GM19023 (cell line): ENCODE measurements around the gene ORC3.

Experiments
- ATAC-seq: cut with Tn5 transposase; IDR thresholded peaks from one replicate; pipeline ENCODE4 v1.9.1; 2021; ENCODE audit warnings: mild to moderate bottlenecking, moderate library complexity; ENCODE audit not compliant: unreplicated experiment

Gene ORC3

DNA sequence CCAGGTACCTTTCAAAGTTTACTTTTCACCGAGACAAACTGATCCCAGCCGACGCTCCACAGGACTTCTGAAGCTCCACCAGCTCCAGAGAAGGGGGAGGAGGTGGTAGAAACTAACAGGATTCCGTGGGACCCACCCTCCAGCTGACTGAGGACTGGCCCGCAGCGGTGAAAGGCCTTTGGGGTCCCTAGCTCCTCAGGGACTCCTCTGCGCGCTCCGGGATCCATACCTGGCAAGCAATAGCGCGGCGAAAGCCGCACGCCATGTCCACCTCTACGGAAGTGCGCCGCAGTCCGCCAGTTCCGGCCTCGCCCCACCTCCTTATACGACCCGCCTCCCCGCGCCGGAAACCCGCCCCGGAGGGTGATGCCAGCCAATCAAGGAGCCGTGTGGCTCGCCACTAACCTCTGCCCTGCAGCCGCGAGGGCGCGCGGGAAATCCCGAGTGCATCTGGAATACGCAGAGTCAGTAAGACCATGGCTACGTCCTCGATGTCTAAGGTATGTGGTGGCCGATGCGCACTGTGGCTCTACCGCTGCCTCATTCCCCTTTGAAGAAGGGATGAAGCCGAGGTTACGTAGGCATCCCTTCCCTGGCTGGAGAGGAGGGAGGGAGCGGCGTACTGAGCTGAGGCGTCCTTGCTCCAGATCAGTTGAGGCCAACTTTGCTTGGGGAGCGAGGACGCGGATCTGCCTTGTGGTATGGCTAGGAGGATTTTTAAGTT is at the start of gene ORC3, which contains the start of gene RARS2:
Gene ORC3, plus strand, starts transcription at position 443 of the 724 bp plus-strand sequence. Its CDS starts 34 bp downstream, at position 477.
Gene RARS2, minus strand, starts transcription at position 295 of the 724 bp plus-strand sequence. Its CDS starts 30 bp downstream, at position 265.
- peak; percentile 100 for ATAC-seq

- no peak for ATAC-seq
Observed at GRCh38 chr6:87540539-87540938, 49.4 kb upstream of the ORC3 start.

GRCh38 chr6:87541041-87541440 is 48.9 kb upstream of the ORC3 start:
- no peak for ATAC-seq

- no peak for ATAC-seq
Observed at GRCh38 chr6:87541744-87542143, 48.2 kb upstream of the ORC3 start.

DNA sequence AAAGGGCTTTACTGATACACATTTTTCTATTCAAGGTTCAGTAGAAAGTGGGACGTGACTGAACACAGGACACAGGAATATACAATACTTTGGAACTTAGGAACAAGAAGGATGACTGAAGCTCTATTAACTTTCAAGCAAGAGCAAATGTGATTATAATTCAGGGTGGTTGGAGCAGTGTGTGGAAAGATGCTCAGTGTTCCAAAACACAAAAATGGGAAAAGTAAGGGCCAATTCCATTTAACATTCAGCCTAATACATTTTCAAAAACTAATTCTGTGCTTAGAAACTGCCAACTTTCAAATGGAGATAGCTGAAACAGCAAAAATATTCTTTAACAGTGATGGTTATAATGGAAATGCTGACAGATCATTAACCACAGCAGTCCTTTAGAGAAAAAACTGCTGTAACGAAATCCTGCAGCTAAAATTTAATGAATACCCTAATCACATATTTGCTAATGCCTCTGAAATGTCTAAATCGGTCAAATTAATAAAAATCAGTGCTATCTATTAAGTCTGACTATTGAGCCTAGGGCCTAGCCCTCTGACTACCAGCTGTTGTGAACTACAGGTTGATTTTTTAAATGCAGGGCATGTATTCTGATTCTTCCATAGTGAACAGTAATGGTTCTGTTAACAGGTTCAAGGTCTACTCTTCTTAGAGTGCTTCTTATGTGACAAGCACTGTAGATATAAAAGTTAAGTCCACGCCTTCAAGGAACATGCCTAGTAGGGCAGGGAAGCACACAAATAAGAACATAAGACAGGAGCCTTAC is 46.0 kb upstream of the ORC3 start:
- no peak for ATAC-seq

GRCh38 chr6:87544474-87544735 is 45.5 kb upstream of the ORC3 start:
- ATAC-seq, result no peak

GRCh38 chr6:87551799-87552198 is 38.1 kb upstream of the ORC3 start:
- no peak for ATAC-seq

DNA sequence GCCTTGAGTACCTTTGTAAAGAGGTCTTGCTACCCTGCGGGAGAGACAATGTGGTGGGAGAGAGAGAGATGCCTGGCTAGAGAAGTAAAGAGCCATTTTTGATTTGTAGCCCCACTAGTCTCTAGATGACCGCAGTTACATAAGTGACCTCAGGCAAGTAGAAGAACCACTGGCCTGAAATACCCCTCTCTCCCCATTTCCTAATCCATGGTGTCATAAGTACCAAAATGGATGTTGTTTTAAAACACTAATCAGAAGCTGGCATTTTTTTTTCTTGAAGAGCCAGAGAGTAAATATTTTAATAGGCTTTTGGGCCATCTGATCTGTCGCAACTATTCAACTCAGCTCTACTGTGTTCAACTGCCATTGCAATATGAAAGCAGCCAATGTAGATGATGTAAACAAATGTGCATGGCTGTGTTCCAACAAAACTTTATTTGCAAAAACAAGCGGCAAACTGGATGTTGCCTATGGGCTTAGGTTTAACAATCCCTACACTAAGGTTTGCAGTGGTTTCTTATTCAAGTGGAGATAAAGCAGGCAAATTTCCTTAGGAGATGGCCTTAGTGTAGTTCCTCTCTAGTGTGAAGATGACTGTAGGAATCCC is 36.7 kb upstream of the ORC3 start:
- no peak for ATAC-seq

DNA sequence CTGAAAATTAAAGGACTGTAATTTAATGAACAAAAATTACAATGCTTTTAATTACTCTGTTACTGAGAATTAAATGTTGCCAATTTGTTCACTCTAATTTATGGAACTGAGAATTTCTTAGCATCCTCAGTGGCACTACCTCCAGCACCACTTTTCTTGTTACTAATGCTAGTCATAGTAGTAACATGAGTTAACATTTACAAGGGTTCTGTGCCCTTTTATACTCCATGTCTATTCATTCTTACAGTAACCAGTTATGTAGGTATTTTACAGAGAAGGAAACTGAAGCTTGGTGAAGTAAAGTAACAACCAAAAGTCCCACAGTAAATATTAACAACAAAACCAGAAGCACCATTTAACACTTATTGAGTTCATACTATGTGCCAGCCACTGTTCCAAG is 34.4 kb upstream of the ORC3 start:
- no peak for ATAC-seq

DNA sequence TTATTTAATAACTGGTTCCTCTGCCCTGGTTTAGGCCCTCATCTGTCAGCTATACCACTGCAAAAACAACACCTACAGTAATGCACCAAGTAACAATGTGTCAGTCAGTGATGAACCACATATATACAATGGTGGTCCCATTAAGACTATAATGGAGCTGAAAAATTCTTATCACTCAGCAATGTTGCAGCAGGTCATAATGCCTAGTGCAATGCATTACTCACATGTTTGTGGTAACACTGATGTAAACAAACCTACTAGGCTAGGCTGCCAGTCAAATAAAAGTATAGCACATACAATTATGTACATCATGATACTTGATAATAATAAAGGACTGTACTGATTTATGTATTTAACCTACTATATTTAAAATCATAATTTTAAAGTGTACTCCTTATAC is 31.5 kb upstream of the ORC3 start:
- no peak for ATAC-seq

DNA sequence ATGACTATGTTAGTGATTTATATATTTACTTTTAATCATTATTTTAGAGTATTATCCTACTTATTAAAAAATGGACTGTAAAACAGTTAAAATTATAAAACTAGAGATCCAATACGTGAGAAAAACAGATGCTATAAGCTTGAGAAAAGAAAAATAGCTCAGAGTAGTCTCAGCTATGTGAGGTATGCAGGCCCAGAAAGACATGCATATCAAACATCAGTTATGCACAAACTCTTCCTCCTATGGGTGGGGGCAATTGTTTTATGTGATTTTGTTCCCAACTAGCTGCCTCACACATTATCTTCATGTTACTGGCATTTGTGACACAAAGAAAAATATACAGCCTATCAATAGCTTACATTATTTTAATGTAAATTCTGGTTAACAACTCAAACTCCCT is 28.9 kb upstream of the ORC3 start:
- no peak for ATAC-seq

GRCh38 chr6:87572021-87572420 is 17.9 kb upstream of the ORC3 start:
- ATAC-seq, result no peak

DNA sequence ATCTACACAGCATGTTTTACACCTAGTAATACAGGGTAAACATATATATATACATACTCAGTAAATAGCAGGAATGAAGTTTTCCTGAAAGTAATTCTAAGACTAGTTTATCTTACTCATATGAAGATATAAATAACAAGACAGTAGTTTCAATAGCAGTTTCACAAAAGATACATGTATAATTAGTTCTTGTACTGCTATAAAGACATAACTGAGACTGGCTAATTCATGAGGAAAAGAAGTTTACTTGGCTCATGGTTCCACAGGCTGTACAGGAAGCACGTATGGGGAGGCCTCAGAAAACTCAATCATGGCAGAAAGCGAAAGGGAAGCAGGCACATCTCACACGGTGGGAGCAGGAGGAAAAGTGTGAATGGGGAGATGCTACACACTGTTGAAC is 17.1 kb upstream of the ORC3 start:
- no peak for ATAC-seq

DNA sequence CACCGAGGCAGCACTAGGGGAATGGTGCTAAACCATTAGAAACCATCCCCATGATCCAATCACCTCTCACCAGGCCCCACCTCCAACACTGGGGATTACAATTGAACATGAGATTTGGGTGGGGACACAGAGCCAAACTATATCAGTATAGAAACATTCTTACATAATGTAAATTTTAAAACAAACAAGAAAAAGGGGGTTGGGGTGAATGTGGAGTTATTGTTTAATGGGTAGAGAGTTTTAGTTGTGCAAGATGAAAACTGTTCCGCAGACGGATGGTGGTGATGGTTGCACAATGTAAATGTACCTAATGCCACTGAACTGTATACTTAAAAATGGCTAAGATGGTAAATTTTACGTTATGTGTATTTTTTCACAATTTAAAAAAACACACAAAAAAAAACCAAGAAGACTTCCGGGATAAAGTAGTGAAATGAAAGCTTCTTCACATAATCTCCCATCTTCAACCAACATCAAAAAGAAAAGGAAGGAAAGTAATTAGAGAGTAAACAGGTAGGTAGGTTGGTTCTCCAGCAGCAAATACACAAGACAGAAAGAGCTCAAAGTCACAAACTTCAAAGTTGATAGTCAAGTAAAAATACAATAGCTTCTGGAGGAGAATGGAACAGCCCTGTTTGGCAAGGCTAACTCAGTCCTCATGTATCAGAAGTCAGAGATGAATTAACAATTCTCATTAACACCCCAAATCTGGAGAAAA is 16.5 kb upstream of the ORC3 start:
- no peak for ATAC-seq

- ATAC-seq, result no peak
Observed at GRCh38 chr6:87574237-87574804, 15.6 kb upstream of the ORC3 start.

DNA sequence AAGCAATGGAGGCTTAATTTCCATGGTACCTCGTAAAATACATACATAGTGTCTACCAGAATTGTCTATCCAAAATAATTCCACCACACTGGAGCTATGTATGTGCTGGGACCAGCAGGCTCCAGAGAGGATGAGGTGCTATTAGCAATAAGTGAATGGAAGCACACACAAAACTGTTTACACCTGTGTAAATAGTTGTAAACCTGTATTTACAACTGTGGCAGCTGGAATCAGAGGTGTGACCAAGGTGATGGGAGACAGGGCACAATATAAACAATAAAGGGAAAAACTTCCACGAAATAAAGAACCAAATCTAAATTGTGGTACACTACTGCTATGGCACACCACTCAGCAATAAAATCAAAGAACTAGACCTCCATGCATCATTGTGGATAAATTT is 14.5 kb upstream of the ORC3 start:
- ATAC-seq, result no peak

DNA sequence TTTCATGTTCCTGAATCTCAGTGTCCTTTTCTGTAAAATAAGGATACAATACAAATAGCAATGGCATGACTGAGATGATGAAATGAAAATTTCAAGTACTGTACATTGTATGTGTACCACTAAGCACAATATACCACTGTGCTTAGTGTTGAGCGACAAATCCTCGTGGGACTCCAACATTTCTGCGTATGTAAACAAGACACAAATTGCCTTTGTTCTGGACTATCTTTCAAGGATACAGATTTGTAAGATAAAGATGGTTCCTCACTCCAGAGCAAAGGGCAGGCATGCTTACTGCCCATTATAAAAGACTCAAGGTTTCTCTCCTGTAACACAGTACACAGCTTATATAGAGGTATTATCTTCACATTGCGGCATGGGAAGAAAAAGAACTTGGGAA is 6.1 kb upstream of the ORC3 start:
- no peak for ATAC-seq

DNA sequence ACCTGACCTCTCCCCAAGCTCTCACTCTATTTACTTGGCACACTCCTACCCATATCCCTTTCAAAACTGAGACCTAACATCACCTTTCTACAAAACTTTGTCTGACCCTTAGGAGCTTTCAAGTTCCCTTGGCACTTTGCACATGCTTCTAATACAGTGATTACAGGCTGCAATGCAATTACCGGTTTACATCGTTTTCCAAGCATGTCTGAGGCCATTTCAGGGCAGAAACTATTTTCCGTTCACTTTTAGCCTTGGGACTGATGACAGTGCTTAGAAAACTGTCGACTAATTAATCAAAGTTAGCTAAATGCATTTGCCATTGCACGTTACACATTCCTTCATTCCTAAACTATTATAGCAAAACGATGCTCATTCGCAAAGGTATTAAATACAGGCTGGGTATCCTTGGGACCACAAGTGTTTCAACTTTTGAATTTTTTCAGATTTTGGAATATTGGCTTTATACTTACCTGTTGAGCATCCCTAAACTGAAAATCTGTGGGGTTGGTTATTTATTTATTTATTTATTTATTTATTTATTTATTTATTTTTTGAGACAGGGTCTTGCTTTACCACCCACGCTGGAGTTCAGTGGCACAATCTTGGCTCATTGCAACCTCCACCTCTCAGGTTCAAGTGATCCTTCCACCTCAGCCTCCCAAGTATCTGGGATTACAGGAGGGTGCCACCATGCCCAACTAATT is 3.4 kb upstream of the ORC3 start:
- no peak for ATAC-seq

DNA sequence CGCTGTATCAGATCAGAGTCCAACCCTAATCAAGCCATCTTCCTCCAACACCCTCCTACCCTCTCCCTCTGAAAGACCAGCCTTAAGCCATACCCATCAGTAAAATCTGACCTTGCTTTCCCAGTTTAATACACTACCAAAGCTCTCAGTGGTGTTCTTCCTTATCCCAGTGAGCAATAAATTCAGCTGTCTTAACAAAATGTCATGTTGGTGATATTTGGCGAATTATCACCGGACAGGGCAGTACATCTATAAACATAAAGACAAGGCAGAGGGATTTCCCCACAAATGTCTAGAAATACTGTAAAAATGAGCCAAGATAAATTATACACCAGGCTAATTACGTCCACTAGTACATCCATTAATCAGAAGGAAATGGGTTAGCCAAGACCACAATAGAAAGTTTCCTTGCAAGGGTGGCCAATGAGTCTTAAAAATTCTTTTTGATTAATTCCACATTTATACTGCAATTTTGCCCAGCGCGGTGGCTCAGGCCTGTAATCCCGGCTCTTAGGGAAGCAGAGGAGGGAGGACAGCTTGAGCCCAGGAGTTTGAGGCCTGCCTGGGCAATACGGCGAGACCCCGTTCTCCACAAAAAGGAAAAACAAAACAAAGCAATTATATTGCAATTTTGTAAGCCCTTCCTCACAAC is 1.1 kb upstream of the ORC3 start:
- ATAC-seq, result no peak

DNA sequence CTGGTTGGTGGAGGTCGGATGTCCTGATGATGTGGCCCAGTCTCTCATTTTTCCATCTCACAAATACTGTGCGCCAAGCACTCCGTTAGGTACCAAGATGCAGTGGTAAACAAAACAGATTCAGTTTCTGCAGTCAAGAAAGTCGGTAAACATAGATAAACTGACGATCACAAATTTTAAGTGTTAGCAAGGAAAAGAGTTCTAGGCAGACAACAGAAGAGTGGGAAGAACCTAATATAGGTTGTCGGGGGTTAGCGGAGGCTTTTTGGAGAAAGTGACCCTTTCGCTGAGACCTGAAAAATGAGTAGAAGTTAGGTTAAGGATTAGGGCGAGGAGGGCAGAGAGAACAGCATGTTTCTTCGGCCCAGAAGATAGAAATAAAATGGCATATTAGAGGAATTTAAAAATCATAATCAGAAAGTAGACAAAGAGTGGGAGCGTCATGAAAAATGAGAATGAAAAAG is 514 bp downstream of the ORC3 start:
- no peak for ATAC-seq
